SJCRH30 (cell line): ENCODE data around the gene CHFR. TPM values are rescaled to one million over a fixed set of nuclear protein-coding genes. Genes with fewer than 3 reads are reported as not detected.
"Not testable (repeated sequence)": the region's sequence is repeated elsewhere in the genome, so short reads cannot be mapped to it uniquely, and the experiment has no call there.

Experiments used
- DNase-seq, 2 experiments: peaks; one replicate each; pipeline ENCODE4 v3.0.0-alpha.2; 2015 to 2020
- H3K27ac ChIP-seq: fragments of 250-450 bp; sonication (Bioruptor Pico); 2 replicates; pipeline ENCODE4 v1.5.1; 2020; ENCODE audit warnings: mild to moderate bottlenecking, moderate library complexity
- H3K27me3 ChIP-seq: fragments of 250-450 bp; sonication (Bioruptor Pico); 2 replicates; pipeline ENCODE4 v1.5.1; 2020; ENCODE audit warnings: mild to moderate bottlenecking, moderate library complexity
- H3K36me3 ChIP-seq: fragments of 250-450 bp; sonication (Bioruptor Pico); 2 replicates; pipeline ENCODE4 v1.5.1; 2020; ENCODE audit warnings: mild to moderate bottlenecking, moderate library complexity
- H3K4me1 ChIP-seq: fragments of 250-450 bp; sonication (Bioruptor Pico); 2 replicates; pipeline ENCODE4 v1.5.1; 2020; ENCODE audit warnings: mild to moderate bottlenecking, moderate library complexity
- H3K4me3 ChIP-seq: fragments of 250-450 bp; sonication (Bioruptor Pico); 2 replicates; pipeline ENCODE4 v1.5.1; 2020; ENCODE audit warnings: mild to moderate bottlenecking, moderate library complexity
- H3K9me3 ChIP-seq: fragments of 250-450 bp; sonication (Bioruptor Pico); replicated peaks from 2 replicates; pipeline ENCODE4 v1.5.1; 2020; ENCODE audit warnings: mild to moderate bottlenecking, moderate library complexity
- total RNA-seq: library from RNA; depleted of rRNA; stranded (reverse); fragments of >200 nt; shearing (Covaris generic); gene quantifications from 2 replicates; pipeline ENCODE4 v1.2.3, GENCODE V29; 2014

Gene CHFR
- total RNA-seq, 1 experiment from 2014 or later, result 8.5 TPM

DNA sequence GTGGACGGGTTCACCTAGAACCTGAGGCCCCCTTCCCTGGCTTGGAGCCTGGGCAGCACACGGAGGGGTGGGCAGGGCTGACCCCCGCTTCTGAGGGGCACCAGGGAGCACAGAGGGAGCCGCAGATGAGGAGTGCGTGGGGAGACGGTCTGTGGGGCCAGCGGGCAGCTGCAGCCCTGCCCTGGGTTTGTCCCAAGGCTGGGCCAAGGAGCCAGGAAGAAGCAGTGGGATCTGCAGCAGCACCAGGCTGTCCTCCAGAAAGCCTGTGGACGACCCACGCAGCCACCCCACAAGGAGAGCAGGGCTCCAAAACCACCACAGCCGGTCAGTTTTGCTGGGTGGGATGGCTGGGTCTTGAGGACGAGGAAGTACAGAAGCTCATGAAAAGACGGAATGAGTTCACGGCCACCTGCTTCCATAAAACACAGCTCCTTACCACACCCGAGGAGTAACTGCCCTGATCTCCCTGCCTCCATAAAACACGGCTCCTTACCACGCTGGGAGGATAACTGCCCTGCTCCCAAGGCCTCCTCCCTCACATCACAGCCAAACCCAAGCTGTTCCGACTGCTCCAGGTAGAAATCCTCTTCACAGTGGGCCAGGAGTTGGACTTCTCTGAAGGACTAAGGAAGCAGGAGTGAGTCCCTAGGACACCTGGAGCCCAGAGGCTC is 48.9 kb downstream of the CHFR start:
- DNase-seq, result no peak
- no peaks in the 10 kb centered on the region for H3K9me3 ChIP-seq
- H3K27me3 ChIP-seq, result no peaks in the 10 kb centered on the region
- no peak overlapping the region for H3K27ac ChIP-seq
- no peaks in the 10 kb centered on the region for H3K36me3 ChIP-seq
- H3K4me1 ChIP-seq, result peaks cover 3% of the 10 kb centered on the region; the same call in 1 of the 2 replicates
- H3K4me3 ChIP-seq, result no peak overlapping the region

DNA sequence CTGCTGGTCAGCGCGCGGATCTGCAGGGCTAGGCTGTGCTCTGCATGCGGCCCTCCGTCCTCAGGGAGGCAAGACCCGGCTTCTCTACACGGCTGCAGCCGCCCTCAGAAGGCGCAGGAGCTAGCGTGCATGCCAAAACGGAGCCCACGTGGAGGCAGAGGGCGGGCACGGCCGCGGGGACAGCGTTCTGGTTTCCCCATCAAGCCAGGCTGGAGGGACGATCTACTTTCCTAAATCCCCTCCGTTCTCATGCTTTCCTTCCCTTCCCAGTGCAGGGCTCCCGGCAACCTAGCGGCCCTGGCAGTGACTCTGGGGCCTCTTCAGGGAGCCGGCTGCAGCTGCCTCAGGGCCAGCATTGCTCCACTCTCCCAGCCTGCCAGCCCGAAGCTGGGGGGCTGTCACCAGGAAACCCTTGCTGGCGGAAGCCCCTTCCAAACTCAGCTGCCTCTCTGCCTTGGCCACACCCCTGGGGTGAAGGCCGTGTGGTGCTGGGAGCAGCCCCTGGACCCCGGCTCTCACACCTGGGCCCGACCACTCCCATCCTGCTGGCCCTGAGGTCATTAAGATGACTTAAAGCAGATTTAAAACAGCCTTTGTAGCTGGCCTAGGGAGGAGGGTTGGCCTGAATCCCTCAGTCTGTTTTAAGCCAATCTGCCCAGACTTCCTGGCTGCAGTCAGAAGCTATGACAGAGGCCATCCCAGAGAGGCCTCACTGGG is 49.6 kb downstream of the CHFR start:
- Histone ChIP-seq H3K4me1 (peaks cover 3% of the 10 kb centered on the region; the same call in 1 of the 2 replicates), H3K4me3 (no peak overlapping the region), H3K27ac (no peak overlapping the region), H3K36me3 (no peaks in the 10 kb centered on the region), H3K27me3 (no peaks in the 10 kb centered on the region), H3K9me3 (no peaks in the 10 kb centered on the region)
- peak; percentile 19 to 26 for DNase-seq

DNA sequence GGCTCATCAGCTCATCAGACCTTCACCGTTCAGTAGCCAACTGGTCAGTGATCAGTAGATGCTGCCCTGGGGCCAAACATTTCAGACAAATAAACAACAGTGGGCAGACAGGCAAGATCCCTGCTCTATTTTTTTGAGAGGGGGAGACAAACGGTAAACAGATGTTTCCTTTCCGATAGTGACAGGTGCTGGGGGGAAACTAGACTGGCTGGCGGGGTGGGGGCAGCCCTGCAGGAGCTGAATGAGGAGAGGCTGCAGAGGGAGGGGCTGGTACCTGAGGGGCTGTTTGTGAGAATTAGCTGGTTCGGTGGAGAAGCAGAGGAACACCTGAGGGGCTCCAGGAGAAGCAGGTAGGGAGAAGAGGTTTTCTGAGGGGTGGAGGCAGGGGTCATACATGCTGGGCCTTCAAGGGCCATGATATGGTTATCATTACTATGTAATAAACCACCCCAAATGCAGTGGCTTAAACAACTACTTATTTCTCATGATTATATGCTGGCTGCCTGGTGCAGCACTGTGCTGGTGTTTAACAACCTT is 50.5 kb downstream of the CHFR start:
- Histone ChIP-seq H3K27me3 (no peaks in the 10 kb centered on the region), H3K27ac (no peak overlapping the region), H3K36me3 (no peaks in the 10 kb centered on the region), H3K9me3 (no peaks in the 10 kb centered on the region), H3K4me3 (0 out of 2 replicates have a peak overlapping the region, but pooled peaks have one; percentile 25), H3K4me1 (peaks cover 3% of the 10 kb centered on the region; the same call in 1 of the 2 replicates)
- DNase-seq, result peak in 1 of 2 experiments; percentile 12

DNA sequence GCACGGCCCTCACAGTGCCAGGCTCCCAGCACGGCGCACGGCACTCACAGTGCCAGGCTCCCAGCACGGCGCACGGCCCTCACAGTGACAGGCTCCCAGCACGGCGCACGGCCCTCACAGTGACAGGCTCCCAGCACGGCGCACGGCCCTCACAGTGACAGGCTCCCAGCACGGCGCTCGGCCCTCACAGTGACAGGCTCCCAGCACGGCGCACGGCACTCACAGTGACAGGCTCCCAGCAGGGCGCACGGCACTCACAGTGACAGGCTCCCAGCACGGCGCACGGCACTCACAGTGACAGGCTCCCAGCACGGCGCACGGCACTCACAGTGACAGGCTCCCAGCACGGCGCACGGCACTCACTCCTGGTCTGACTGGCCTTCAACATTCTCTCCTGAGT is 51.2 kb downstream of the CHFR start:
- not testable (repeated sequence) for H3K9me3 ChIP-seq, H3K27ac ChIP-seq, H3K36me3 ChIP-seq, H3K4me1 ChIP-seq, H3K27me3 ChIP-seq, DNase-seq
- H3K4me3 ChIP-seq, result 0 out of 2 replicates have a peak overlapping the region, but pooled peaks have one; percentile 25

DNA sequence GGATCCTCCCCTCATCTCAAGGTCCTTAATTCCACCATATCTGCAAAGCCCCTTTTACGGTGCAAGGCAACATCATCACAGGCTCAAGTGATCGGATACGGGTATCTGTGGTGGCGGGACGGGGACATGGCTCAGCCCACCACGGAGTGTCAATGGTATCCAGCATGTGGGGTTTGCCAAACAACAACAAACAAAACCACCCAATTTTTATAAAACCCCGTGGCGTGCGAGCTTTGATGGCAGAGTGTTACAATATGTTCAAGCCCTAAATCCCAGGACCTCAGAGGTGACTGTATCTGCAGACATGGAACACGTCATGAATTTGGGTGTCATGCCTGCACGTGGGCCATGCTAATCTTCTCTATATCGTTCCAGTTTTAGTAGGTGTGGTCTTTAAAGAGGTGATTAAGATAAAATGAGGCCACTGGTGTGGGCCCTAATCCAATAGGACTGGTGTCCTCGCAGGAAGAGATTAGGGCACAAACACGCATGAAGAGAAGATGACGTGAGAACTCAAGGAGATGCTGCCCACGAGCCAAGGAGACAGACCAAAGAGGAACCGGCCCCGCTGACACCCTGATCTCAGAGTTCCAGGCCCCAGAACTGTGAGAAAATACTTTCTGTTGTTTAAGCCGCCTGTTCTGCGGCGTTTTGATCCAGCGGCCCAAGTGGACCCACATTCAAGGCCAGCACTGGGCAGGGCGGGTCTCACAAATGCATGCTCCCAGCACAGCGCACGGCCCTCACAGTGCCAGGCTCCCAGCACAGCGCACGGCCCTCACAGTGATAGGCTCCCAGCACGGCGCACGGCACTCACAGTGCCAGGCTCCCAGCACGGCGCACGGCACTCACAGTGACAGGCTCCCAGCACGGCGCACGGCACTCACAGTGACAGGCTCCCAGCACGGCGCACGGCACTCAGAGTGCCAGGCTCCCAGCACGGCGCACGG is 52.1 kb downstream of the CHFR start:
- H3K9me3 ChIP-seq, result no peaks in the 10 kb centered on the region
- peaks cover 3% of the 10 kb centered on the region; the same call in 1 of the 2 replicates for H3K4me1 ChIP-seq

DNA sequence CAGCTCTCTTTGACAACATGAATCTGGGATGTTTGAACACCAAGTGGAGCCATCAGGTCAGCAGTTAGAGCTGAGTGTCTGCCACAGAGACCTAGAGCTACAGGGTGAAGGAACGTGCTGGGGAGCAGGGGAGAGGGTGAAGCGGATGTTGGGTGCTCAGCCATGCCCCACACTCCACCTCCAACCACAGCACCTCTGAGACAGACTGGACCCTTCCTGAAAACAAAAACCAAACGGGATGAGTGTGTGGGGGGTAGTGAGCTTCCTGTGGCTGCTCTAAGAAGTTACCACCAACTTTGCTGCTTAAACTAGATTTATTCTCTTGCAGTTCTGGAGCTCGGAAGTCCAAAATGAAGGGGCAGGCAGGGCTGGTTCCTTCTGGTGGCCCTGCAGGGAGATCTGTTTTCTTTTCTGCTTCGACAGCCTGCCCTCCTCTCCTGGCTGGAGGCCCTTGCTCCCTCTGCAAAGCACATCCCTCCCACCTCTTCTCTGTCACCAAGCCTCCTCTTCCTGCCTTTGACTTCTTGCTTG is 53.2 kb downstream of the CHFR start:
- Histone ChIP-seq H3K27me3 (no peaks in the 10 kb centered on the region), H3K9me3 (no peaks in the 10 kb centered on the region), H3K4me1 (peaks cover 3% of the 10 kb centered on the region; the same call in 1 of the 2 replicates), H3K27ac (no peak overlapping the region), H3K4me3 (no peak overlapping the region), H3K36me3 (no peaks in the 10 kb centered on the region)
- DNase-seq, result no peak

More for the DNA sequence above, 52.1 kb downstream of the CHFR start:
- Histone ChIP-seq H3K4me3 (no peak overlapping the region), H3K36me3 (no peaks in the 10 kb centered on the region), H3K27me3 (no peaks in the 10 kb centered on the region), H3K27ac (no peak overlapping the region)
- no peak for DNase-seq

DNA sequence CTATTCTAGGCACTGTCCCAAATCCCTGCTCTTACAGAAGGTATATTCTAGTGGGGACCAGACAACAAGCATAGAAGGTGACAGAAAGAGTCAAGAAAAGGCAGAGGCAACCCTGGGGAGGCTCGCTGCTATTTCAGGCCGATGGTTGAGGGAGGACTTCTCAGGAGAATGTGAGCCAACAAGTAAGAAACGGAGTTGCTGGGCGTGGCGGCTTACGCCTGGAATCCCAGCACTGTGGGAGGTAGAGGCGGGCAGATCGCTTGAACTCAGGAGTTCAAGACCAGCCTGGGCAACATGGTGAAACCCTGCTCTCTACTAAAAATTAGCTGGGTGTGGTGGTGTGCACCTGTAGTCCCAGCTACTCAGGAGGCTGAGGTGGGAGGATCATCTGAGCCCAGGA is 54.1 kb downstream of the CHFR start:
- H3K27me3 ChIP-seq, result no peaks in the 10 kb centered on the region
- no peaks in the 10 kb centered on the region for H3K9me3 ChIP-seq
- peaks cover 3% of the 10 kb centered on the region; the same call in 1 of the 2 replicates for H3K4me1 ChIP-seq
- no peak for DNase-seq
- no peaks in the 10 kb centered on the region for H3K36me3 ChIP-seq
- no peak overlapping the region for H3K27ac ChIP-seq
- no peak overlapping the region for H3K4me3 ChIP-seq

DNA sequence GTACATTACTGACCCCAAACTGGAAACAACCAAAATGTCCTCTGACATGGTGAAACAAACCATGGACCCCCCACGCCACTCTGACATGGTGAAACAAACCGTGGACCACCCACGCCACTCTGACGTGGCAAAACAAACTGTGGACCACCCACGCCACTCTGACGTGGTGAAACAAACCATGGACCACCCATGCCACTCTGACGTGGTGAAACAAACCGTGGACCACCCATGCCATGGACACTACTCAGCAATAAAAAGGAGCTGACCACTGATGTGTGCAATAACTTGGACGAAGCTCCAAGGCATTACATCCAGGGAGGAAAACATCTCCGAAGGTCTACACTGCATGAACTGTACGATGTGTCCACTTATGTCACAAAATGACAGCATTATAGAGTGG is 55.6 kb downstream of the CHFR start:
- DNase-seq, result peak; percentile 17 to 32
- H3K36me3 ChIP-seq, result peaks cover 9% of the 10 kb centered on the region
- H3K4me3 ChIP-seq, result no peak overlapping the region
- H3K9me3 ChIP-seq, result no peaks in the 10 kb centered on the region
- no peaks in the 10 kb centered on the region for H3K27me3 ChIP-seq
- peaks cover 3% of the 10 kb centered on the region; the same call in 1 of the 2 replicates for H3K4me1 ChIP-seq
- no peak overlapping the region for H3K27ac ChIP-seq

DNA sequence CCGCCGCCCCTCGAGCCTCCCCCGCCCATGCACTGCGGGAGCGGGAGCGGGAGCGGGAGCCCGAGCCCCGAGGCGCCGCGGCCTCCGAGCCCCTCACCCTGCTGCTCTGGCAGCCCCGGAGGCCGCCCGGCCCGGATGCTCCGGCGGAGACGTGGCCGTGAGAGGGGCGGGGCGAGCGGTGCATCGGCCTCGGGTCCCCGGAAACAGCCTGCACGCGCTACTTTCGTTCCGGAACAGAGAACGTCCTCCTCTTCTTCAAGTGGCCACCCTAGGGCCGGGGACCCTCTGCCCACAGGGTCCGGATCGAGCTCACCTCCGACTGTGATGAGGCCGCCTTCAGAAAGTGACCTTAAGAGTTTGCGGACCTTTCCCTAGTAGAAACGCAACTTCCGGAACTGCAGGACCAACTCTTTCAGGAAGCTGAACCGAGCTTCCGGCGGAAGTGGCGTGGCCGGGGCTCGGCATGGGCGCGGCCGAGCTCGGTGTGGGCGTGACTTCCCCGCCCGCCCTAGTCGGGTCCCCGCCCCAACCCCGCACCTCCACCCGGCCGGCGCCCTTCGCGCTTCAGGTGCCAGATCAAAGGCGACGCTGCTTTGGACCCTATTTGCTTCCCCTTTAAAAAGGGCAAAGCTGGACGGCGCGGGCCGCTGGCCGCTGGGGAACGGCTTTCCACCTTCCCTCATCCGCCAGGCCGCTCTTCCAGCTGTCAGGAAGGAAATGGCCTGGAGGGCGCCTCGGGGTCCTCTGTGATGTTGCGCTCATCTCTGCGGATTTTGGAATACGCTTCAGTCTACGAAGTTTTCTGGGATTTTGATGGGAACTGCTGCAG is 58.5 kb downstream of the CHFR start, which contains the start of gene GOLGA3:
TSS of gene GOLGA3 (minus strand) at position 164 of the 829 bp plus-strand sequence. CDS start 6,741 bp downstream, outside the sequence.
- Histone ChIP-seq H3K4me3 (peak within 1 kb of the TSS; percentile 72), H3K9me3 (0 out of 2 replicates have a peak, but pooled peaks cover 4% of the 10 kb centered on the region), H3K36me3 (peaks cover 30% of the 10 kb centered on the region), H3K27me3 (no peaks in the 10 kb centered on the region), H3K27ac (peak within 1 kb of the TSS; percentile 98), H3K4me1 (no peaks in the 10 kb centered on the region)
- DNase-seq, result peak; percentile 89 to 91

DNA sequence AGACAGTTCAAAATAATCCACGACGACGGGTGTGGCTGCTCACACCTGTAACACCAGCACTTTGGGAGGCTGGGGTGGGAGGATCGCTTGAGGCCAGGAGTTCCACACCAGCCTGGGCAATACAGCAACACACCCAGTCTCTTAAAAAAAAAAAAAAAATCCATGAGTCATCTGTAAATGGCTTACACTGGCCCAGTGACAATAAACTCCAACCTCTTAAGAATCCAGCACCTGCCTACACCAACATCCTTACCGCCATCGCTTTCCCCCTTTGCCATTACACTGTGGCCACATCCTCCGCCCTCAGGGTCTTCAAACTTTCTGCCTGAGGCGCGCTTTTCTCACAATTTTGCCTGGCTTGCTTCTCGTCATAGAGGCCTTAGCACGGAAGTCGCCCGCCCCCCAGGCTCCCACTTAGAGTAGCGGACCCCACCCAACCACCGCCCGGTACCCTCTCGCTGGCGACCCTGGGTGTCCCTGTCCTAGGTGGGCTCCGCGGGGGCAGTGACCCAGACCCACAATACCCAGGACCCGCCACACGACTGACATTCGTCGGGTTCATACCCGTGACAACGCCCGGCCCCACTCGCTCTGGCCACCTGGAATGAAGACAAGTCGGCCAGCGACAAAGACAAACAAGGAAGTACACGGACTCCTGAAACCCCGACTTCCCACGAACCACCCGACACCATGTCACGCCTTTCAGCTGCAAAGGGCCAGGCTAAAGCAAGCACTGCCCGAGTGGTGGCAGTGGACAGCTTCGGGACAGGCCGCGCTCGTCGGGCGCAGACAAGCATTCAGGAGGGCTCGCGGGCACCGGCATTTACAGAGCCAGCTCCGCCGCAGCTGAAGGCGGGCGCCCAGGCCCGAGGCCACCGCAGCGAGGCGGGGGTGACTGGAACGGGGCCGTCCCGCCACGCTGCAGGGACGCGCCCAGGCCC is 59.4 kb downstream of the CHFR start:
- Histone ChIP-seq H3K27me3 (no peaks in the 10 kb centered on the region), H3K9me3 (0 out of 2 replicates have a peak, but pooled peaks cover 4% of the 10 kb centered on the region), H3K4me3 (peak overlapping the region; percentile 72), H3K36me3 (peaks cover 30% of the 10 kb centered on the region), H3K27ac (peak overlapping the region; percentile 98; the same call in 1 of the 2 replicates), H3K4me1 (no peaks in the 10 kb centered on the region)
- DNase-seq, result peak in 1 of 2 experiments; percentile 21

DNA sequence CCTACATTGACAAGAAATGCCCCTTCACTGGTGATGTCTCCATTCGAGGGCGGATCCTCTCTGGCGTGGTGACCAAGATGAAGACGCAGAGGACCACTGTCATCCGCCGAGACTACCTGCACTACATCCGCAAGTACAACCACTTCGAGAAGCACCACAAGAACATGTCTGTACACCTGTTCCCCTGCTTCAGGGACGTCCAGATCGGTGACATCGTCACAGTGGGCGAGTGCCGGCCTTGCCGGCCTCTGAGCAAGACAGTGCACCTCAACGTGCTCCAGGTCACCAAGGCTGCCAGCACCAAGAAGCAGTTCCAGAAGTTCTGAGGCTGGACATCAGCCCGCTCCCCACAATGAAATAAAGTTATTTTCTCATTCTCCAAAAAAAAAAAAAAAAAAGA is 61.5 kb downstream of the CHFR start:
- DNase-seq, result no peak
- no peak overlapping the region for H3K27ac ChIP-seq
- H3K27me3 ChIP-seq, result no peaks in the 10 kb centered on the region
- 0 out of 2 replicates have a peak, but pooled peaks cover 4% of the 10 kb centered on the region for H3K9me3 ChIP-seq
- H3K4me1 ChIP-seq, result no peaks in the 10 kb centered on the region
- peaks cover 48% of the 10 kb centered on the region for H3K36me3 ChIP-seq
- H3K4me3 ChIP-seq, result no peak overlapping the region

DNA sequence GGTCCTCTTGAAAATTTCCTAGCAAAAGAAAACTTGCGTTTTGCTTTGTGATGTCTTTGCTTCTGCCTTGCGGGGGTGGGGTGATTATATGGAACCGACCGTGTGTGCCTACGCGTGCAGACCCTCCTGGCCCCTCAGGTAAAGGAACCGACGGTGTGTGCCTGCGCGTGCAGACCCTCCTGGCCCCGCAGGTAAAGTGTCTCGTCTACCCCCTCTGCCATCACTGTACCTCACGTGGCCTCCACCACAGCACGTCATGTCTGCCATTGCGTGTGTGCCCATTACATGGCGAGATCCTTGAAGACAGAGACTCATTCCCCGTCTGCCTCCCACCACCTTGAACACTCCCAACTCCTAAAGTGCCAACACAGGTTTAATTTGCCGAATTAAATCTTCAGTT is 62.3 kb downstream of the CHFR start:
- Histone ChIP-seq H3K27ac (no peak overlapping the region), H3K4me3 (no peak overlapping the region), H3K36me3 (peaks cover 55% of the 10 kb centered on the region), H3K27me3 (no peaks in the 10 kb centered on the region), H3K9me3 (0 out of 2 replicates have a peak, but pooled peaks cover 4% of the 10 kb centered on the region), H3K4me1 (no peaks in the 10 kb centered on the region)
- DNase-seq, result no peak
